Measurements from ENCODE around the gene PITPNC1.
A peak's percentile ranks its signal among the peaks of the same experiment; 100 is the strongest.
"Not testable (repeated sequence)": the region's sequence is repeated elsewhere in the genome, so short reads cannot be mapped to it uniquely, and the experiment has no call there.

Gene PITPNC1

DNA sequence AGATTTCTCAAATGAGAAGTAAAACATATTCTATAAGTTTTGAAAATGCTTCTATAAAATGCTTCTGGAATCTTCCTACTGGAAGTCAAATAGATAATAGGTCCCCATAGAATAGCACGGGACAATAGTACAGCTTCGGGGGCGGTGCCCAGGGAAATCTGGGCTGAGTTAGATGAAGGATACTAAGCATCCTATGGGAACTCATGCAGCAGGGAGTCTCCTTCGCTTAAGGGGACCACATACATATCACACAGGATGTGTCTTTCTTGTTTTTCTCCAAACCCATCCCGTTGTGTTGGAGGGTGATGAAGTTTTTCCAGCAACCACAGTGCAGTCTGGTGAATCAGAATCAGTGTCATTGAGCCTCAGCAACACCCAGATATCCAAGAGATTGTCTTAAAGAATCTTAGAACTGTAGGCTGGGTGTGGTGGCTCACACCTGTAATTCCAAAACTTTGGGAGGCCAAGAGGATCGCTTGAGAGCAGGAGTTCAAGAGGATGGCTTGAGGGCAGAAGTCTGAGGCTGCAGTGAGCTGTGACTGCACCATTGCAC lies 84.2 kb downstream of the PITPNC1 start:
- no peak for DNase-seq (ENCODE audit: low read depth in 2 of 2)

DNA sequence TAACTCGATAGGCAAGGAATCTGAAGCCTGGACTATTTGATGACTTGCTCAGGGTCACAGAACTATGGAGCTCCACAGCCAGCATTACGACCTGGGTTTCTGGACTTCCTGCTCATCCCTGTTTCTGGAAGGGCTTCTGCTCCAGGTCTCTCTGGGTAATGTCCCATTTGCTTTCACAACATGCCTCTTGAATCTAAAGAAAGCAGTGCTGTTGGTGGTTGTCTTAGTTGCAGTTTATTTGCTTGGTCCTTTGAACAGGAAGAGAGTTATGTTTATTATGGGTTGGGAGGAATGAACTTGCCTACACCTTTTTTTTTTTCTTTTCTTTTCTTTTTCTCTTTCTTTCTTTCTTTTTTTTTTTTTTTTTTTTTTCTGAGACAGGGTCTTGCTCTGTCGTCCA lies 84.8 kb downstream of the PITPNC1 start:
- no peak for DNase-seq (ENCODE audit: low read depth in 2 of 2)

GRCh38 chr17:67466251-67466796 lies 89.2 kb downstream of the PITPNC1 start:
- no peak for DNase-seq (ENCODE audit: low read depth in 2 of 2)

- DNase-seq (ENCODE audit: low read depth in 2 of 2): no peak
Measured at GRCh38 chr17:67467500-67468455, 90.7 kb downstream of the PITPNC1 start.

GRCh38 chr17:67469208-67469980 lies 92.3 kb downstream of the PITPNC1 start:
- no peak for DNase-seq (ENCODE audit: low read depth in 2 of 2)

DNA sequence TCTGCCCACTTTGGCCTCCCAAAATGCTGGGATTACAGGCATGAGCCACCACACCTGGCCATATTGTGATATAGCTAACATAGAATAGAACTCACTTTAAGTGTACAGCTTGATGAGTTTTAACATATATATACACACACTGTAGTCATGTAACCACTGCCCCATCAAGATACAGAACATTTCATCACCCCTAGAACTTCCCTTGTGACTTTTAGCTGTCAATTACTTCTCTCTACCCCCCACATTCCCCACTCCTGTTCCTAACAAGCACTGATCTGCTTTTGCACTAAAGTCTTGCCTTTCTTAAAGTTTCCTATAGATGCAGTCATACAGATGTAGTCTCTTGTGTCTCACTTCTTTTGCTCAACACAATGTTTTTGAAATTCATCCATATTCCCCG lies 93.1 kb downstream of the PITPNC1 start:
- DNase-seq (ENCODE audit: low read depth in 2 of 2): no peak

GRCh38 chr17:67471118-67471517 lies 94.0 kb downstream of the PITPNC1 start:
- no peak for DNase-seq (ENCODE audit: low read depth in 2 of 2)

- DNase-seq (ENCODE audit: low read depth in 2 of 2): not testable (repeated sequence)
Measured at GRCh38 chr17:67472606-67473005, 95.5 kb downstream of the PITPNC1 start.

DNA sequence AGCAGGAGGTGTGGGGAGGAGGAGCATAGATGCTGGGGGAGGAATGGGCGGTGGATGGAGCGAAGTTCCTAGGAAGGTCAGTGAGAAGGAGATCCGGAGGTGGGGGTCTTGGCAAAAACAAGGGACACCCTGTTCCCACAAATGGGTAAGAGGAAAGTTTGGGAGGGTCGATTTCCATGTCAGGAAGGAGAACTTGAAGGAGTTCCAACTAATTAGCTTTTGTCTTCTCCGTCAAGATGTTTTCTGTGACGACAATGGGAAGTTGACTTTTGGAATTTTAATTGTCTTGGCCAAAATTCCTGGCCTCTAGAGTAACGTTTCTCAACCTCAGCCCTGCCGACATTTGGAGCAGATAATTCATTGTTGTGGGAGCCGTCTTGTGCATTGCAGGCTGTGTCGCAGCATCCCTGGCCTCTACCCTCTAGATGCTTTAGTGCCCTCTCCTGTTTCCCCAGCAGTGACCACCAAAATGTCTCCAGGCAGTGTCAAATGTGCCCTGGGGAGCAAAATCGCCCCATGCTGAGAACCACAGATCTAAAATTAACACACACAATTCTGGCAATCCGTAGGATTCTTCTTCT lies 97.1 kb downstream of the PITPNC1 start:
- no peak for DNase-seq (ENCODE audit: low read depth in 2 of 2)

GRCh38 chr17:67475161-67475937 lies 98.3 kb downstream of the PITPNC1 start:
- peak; percentile 69 to 78 for DNase-seq (ENCODE audit: low read depth in 2 of 2)

DNA sequence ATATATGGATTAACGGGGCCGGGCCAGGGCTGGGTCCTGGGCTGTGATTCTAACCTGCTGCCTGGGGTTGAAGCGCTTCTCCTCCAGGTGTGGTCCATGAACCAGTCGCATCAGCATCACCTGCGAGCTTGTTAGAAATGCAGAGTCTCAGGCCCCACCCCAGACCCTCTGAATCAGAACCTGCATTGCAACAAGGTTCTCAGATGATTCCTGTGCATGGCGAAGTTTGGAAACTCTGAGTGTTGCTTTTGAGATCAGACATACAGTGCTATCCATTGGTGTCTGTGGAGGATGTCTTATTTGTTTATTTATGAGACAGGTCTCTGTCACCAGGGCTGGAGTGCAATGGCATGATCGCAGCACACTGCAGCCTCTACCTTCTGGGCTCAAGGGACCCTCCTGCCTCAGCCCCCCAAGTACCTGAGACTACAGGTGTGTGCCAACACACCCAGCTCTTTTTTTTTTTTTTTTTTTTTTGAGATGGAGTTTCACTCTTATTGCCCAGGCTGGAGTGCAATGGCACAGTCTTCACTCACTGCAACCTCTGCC lies 99.8 kb downstream of the PITPNC1 start:
- no peak for DNase-seq (ENCODE audit: low read depth in 2 of 2)

DNA sequence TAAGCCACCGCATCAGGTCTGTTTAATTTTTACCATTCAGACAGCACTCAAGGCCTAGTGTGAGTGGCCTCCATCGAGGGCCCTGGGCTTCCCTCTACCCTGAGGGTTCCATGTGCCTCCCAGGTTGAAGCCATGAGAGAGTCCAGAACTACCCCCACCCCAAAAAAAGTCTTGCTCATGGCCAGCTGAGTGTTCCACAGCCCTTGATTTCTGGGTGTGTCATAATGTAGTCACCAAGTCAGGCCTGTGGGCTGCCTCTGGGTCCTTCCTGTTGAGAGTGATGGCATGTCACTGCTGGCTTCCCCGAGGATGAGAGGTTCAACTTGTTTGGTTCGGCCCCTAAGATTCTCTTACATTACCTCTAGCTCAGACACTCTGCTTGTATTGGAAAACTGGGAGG lies 100.6 kb downstream of the PITPNC1 start:
- DNase-seq (ENCODE audit: low read depth in 2 of 2): peak in 1 of 2 experiments; percentile 41

GRCh38 chr17:67478401-67479041 lies 101.4 kb downstream of the PITPNC1 start:
- no peak for DNase-seq (ENCODE audit: low read depth in 2 of 2)

GRCh38 chr17:67479148-67479547 lies 102.1 kb downstream of the PITPNC1 start:
- no peak for DNase-seq (ENCODE audit: low read depth in 2 of 2)

DNA sequence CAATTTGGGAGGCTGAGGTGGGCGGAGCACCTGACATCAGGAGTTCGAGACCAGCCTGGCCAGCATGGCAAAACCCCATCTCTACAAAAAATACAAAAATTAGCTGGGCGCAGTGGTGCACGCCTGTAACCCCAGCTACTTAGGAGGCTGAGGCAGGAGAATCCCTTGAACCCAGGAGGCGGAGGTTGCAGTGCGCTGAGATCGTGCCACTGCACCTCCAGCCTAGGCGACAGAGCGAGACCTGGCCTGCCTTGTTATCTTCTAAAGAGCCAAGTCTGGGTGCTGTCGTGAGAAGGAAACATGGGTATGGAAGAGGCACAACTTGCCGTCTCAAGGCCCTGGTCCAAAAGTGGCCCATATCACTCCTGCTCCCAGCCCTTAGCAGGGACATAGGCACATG lies 103.9 kb downstream of the PITPNC1 start:
- DNase-seq (ENCODE audit: low read depth in 2 of 2): not testable (repeated sequence)

- DNase-seq (ENCODE audit: low read depth in 2 of 2): no peak
Measured at GRCh38 chr17:67481808-67482207, 104.7 kb downstream of the PITPNC1 start.

DNA sequence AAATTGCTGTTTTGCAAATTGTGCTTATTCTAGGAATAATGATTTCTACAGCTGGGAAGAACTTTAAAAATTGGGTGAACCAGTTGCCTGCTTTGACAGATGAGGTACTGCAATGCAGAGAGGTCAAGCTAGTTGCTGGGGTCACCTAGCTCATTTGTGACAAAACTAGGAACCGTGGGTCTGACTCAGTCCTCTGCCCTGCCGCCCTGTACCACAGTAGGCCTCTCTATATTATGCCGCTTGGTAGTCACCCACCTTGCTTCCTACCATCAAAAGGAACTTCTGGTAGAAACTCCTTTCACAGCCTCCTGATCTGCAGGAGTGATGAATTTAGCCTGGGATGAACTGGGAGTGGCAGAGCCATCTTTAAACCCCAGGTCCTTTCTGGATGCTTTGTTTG lies 105.7 kb downstream of the PITPNC1 start:
- no peak for DNase-seq (ENCODE audit: low read depth in 2 of 2)

- no peak for DNase-seq (ENCODE audit: low read depth in 2 of 2)
Measured at GRCh38 chr17:67484261-67484660, 107.2 kb downstream of the PITPNC1 start.

GRCh38 chr17:67485666-67486065 lies 108.6 kb downstream of the PITPNC1 start:
- no peak for DNase-seq (ENCODE audit: low read depth in 2 of 2)

DNA sequence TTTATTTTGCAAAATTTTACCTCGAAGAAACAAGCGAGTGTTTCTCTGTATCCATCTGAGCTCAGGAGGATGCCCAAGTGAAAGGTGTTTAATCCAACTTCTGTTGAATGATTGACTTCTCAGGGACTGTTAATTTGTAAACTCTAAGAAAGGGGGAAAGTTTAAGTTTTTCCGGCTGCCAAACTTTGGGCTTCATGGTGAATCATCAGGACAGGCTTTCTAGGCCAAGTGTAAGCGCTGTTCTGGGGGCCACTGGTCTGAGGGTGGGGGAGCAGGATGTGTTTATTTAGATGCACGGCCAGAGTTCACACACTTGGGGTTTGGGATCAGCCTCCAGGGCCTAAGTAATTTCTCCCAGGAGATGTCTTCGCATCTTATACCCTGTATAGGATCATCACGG lies 110.4 kb downstream of the PITPNC1 start:
- no peak for DNase-seq (ENCODE audit: low read depth in 2 of 2)
